Loucy (cell line): ENCODE measurements around the gene SMYD2.

Experiments
- H2AFZ ChIP-seq: fragments of 200-600 bp; sonication (generic); 2 replicates; pipeline ENCODE4 v1.6.0; 2016; ENCODE audit warnings: antibody characterized with exemption, mild to moderate bottlenecking, low read length, moderate library complexity
- H3F3A ChIP-seq: fragments of 200-600 bp; 2 replicates; pipeline ENCODE4 v1.6.0; 2016; ENCODE audit warnings: antibody characterized with exemption, low read depth, mild to moderate bottlenecking
- H3K27me3 ChIP-seq: fragments of 200-600 bp; sonication (generic); 2 replicates; pipeline ENCODE4 v1.6.1; 2014; ENCODE audit warnings: low read length, mild to moderate bottlenecking; ENCODE audit not compliant: insufficient read depth, poor library complexity, severe bottlenecking
- H3K36me3 ChIP-seq: fragments of 200-600 bp; sonication (generic); 2 replicates; pipeline ENCODE4 v1.6.1; 2016; ENCODE audit warnings: low read length; ENCODE audit not compliant: insufficient read depth
- H3K4me1 ChIP-seq: fragments of 200-600 bp; sonication (generic); 2 replicates; pipeline ENCODE4 v1.5.1; 2014; ENCODE audit warnings: low read length, mild to moderate bottlenecking; ENCODE audit not compliant: insufficient read depth, poor library complexity, severe bottlenecking
- H3K4me2 ChIP-seq: fragments of 200-600 bp; sonication (generic); 2 replicates; pipeline ENCODE4 v1.6.0; 2014; ENCODE audit warnings: antibody characterized with exemption, low read length, low read depth, mild to moderate bottlenecking; ENCODE audit not compliant: poor library complexity, severe bottlenecking
- H3K4me3 ChIP-seq: fragments of 200-600 bp; sonication (generic); 2 replicates; pipeline ENCODE4 v1.5.1; 2014; ENCODE audit warnings: low read length, mild to moderate bottlenecking, mixed read lengths; ENCODE audit not compliant: poor library complexity, severe bottlenecking
- H3K79me2 ChIP-seq: fragments of 200-600 bp; sonication (generic); 2 replicates; pipeline ENCODE4 v1.6.1; 2014; ENCODE audit warnings: low read length; ENCODE audit not compliant: insufficient read depth
- H3K9ac ChIP-seq: fragments of 200-600 bp; sonication (generic); 2 replicates; pipeline ENCODE4 v1.6.0; 2014; ENCODE audit warnings: mild to moderate bottlenecking, low read depth, low read length, moderate library complexity; ENCODE audit not compliant: poor library complexity, severe bottlenecking
- H3K9me2 ChIP-seq: fragments of 200-600 bp; sonication (generic); replicated peaks from 2 replicates; pipeline ENCODE4 v1.6.1; 2016; ENCODE audit warnings: low read depth, low read length, mixed read lengths
- H3K9me3 ChIP-seq: fragments of 200-600 bp; sonication (generic); 2 replicates; pipeline ENCODE4 v1.6.1; 2014; ENCODE audit warnings: mild to moderate bottlenecking, antibody characterized with exemption, low read length, low read depth; ENCODE audit not compliant: insufficient read depth
- H4K20me1 ChIP-seq: fragments of 200-600 bp; sonication (generic); 2 replicates; pipeline ENCODE4 v1.6.0; 2014; ENCODE audit warnings: antibody characterized with exemption, low read length, mild to moderate bottlenecking; ENCODE audit not compliant: insufficient read depth, poor library complexity, severe bottlenecking
- CTCF ChIP-seq: fragments of 200-600 bp; sonication (generic); conservative IDR thresholded peaks from 2 replicates; pipeline ENCODE4 v1.5.1; 2014; ENCODE audit warnings: mild to moderate bottlenecking, antibody characterized with exemption, low read length
- EZH2phosphoT487 ChIP-seq: fragments of 200-600 bp; IDR thresholded peaks from 2 replicates; pipeline ENCODE4 v1.6.1; 2018; ENCODE audit warnings: antibody characterized with exemption, mild to moderate bottlenecking, moderate library complexity, borderline replicate concordance

The SMYD2 gene

DNA sequence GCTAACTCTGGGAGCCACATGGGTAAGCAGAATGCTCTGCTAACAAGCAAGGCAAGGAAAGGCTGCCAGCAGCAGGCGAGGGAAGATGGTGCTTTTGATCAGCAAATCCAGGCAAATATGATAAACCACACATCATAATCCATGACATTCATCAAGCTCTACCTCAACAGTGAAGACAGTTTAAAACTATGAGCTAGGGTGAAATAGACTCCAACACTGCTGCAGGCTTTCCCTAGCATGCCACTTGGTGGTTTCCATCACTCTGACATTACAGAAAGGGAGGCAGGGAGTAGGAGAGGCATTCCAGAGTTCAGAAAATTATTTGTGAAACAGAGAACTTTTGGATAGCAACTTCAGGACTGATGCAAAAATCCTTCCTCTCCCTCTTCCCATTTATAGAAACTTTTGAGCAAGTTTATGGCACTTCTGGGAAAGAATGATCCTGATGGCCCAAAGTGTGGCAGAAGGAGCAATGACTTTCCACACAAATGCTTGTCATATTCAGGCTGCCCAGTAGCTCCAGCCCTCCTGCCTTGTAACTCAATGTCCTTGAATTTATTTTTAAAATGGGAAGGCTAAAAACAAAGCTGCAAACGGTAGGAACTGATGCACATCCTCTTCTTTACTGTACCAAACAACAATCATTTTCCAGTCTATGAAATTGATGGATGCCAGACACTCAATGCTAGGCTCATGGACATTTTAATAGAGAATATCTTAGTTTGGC is 70.8 kb downstream of the SMYD2 start:
- no peaks in the 10 kb centered on the region for H3K4me1 ChIP-seq
- no peak overlapping the region for H2AFZ ChIP-seq
- no peaks in the 10 kb centered on the region for H3K79me2 ChIP-seq
- no peak for TF ChIP-seq CTCF
- TF ChIP-seq EZH2phosphoT487: no peak
- peaks cover 7% of the 10 kb centered on the region; the same call in 1 of the 2 replicates for H3K36me3 ChIP-seq
- H3K9ac ChIP-seq: no peak overlapping the region
- no peak overlapping the region for H3K4me2 ChIP-seq
- no peaks in the 10 kb centered on the region for H4K20me1 ChIP-seq
- no peaks in the 10 kb centered on the region for H3K27me3 ChIP-seq
- H3K9me2 ChIP-seq: no peaks in the 10 kb centered on the region
- no peaks in the 10 kb centered on the region for H3K9me3 ChIP-seq
- no peak overlapping the region for H3K4me3 ChIP-seq
- H3F3A ChIP-seq: no peaks in the 10 kb centered on the region

GRCh38 chr1:214352838-214353237 is 71.9 kb downstream of the SMYD2 start:
- Histone ChIP-seq H3K27me3 (no peaks in the 10 kb centered on the region), H3K4me1 (no peaks in the 10 kb centered on the region), H4K20me1 (no peaks in the 10 kb centered on the region), H3F3A (no peaks in the 10 kb centered on the region), H3K9ac (no peak overlapping the region), H3K9me3 (no peaks in the 10 kb centered on the region), H3K36me3 (peaks cover 8% of the 10 kb centered on the region; the same call in 1 of the 2 replicates), H3K79me2 (no peaks in the 10 kb centered on the region), H3K4me2 (no peak overlapping the region), H2AFZ (no peak overlapping the region), H3K9me2 (no peaks in the 10 kb centered on the region), H3K4me3 (no peak overlapping the region)
- no peak for TF ChIP-seq EZH2phosphoT487
- no peak for TF ChIP-seq CTCF

DNA sequence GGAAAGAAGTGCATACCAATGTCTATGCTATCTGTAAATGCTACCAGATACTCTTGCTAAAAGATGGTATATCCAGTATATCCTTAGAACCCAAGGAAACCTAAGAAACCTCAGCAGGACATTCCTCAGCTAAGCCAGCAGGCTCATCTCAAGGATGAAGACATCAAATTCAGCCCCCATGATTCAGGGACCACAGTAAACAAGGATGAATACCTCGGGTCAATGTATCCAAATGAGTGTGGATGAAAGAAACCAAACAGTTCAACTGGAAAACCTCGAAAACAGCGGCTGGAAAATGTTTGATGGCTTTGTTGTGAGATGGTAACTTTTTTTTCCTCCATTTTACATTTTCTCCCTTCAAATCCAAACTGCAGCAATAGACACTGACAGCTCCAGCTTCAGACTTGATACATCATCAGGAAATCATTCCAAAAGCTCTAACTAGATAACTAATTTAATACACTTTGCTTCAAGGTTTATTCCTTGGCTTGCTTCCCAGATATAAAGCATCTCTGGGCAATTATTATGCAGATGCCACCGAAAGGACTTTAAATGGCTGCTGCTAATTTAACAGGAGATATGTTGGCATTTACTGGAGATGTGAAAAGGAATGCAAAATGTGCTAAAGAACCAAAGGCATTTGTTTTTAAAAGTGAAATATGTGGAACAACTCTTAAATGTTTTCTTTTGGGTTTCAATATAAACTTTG is 73.6 kb downstream of the SMYD2 start:
- Histone ChIP-seq H3K79me2 (no peaks in the 10 kb centered on the region), H3K4me3 (no peak overlapping the region), H3K4me1 (no peaks in the 10 kb centered on the region), H3K9ac (no peak overlapping the region), H3K9me2 (no peaks in the 10 kb centered on the region), H3K36me3 (peaks cover 8% of the 10 kb centered on the region; the same call in 1 of the 2 replicates), H3K27me3 (no peaks in the 10 kb centered on the region), H3K9me3 (no peaks in the 10 kb centered on the region), H4K20me1 (no peaks in the 10 kb centered on the region), H2AFZ (no peak overlapping the region), H3F3A (no peaks in the 10 kb centered on the region), H3K4me2 (no peak overlapping the region)
- TF ChIP-seq EZH2phosphoT487 (no peak), CTCF (no peak)
